ENCODE data around the gene ZEB1. TPM values are rescaled to one million over a fixed set of nuclear protein-coding genes. Genes with fewer than 3 reads are reported as not detected.

ZEB1 gene
- total and polyA plus RNA-seq, 10 of the 15 experiments (the other 5 are each of a cell fraction or from before 2014, with no cell fraction given): 10.4 to 35.6 (median 24.5) TPM

DNA sequence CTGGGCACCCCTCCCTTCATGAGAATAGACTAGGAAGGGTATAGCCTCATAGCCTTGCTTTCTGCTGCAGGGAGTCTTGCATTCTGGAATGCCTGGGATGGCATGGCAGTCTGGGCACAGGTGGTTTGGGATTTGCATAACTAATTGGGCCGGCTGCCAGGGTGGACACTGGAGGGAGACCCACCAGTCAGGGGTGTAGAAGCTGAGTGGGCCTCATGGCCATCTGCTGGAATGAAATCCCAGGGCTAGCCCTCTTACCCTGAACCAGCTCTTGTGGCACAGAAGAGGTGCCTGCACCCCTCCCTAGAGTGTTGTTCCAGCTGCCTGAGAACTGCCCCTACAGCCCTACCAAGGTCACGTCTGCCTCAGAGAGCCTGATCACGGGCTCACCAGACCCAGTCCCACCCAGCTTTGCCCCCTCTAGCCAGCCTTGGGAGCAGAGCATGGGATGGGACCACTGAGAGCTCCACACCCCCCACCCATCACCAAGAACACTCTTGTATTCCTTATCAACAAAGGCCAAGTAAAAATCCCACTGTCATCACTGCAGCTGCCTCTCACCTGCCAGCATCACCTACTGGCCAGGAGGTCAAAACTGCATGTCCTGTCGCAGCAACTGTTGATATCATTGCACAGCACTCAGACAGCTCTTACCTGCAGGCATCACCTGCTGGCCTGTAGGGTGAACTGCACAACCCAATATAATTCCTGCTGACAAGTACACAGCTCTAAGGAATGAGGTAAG, 148.9 kb downstream of the ZEB1 start (continued):
- TF ChIP-seq ATF2 (IDR thresholded peaks at IDR 0.05; ENCODE audit: low read length): no peak
- no peak for TF ChIP-seq USF1 (IDR thresholded peaks at IDR 0.05; ENCODE audit: borderline replicate concordance, extremely low read length, insufficient read depth, low read depth, low read length)
- TF ChIP-seq, protein P1, sequence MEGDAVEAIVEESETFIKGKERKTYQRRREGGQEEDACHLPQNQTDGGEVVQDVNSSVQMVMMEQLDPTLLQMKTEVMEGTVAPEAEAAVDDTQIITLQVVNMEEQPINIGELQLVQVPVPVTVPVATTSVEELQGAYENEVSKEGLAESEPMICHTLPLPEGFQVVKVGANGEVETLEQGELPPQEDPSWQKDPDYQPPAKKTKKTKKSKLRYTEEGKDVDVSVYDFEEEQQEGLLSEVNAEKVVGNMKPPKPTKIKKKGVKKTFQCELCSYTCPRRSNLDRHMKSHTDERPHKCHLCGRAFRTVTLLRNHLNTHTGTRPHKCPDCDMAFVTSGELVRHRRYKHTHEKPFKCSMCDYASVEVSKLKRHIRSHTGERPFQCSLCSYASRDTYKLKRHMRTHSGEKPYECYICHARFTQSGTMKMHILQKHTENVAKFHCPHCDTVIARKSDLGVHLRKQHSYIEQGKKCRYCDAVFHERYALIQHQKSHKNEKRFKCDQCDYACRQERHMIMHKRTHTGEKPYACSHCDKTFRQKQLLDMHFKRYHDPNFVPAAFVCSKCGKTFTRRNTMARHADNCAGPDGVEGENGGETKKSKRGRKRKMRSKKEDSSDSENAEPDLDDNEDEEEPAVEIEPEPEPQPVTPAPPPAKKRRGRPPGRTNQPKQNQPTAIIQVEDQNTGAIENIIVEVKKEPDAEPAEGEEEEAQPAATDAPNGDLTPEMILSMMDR (IDR thresholded peaks at IDR 0.05 in 2 of 3, conservative IDR thresholded peaks at IDR 0.05 in 1 of 3; ENCODE audit: control insufficient read depth in 2 of 3, extremely low read depth in 1 of 3, insufficient read depth in 1 of 3, low read depth in 3 of 3, low read length in 3 of 3): peak in 1 of 3 experiments; percentile 38; a peak in 3 of 6 replicates
- no peak for TF ChIP-seq NRF1 (conservative IDR thresholded peaks at IDR 0.05; ENCODE audit: low read depth, low read length)
- TF ChIP-seq PBX3 (IDR thresholded peaks at IDR 0.05; ENCODE audit: insufficient replicate concordance, low read depth, low read length): no peak
- no peak for TF ChIP-seq ZNF384 (IDR thresholded peaks at IDR 0.05; ENCODE audit: borderline replicate concordance, low read depth, low read length)
- peak; percentile 22; the same call in 1 of the 2 replicates for TF ChIP-seq SMC3 (IDR thresholded peaks at IDR 0.05; ENCODE audit: borderline replicate concordance, low read length)
